BJ (cell line): Measurements from ENCODE around the gene TREH. TPM values are rescaled to one million over a fixed set of nuclear protein-coding genes. Genes with fewer than 3 reads are reported as not detected.

Experiments used
- CTCF ChIA-PET: fragments of 350-600 bp; formaldehyde crosslinking; extraction: SDS; loops from one replicate; lab custom pipeline; 2021; ENCODE audit warnings: antibody characterized with exemption, inconsistent platforms; lab: Yijun Ruan, JAX
- POLR2A ChIA-PET: fragments of 300-600 bp; sonication (Branson Sonifier 250); formaldehyde crosslinking; extraction: SDS; loops from one replicate; lab custom pipeline; 2021; ENCODE audit warnings: antibody characterized with exemption; lab: Charles Lee
- DNase-seq: peaks from one replicate; pipeline ENCODE4 v3.0.0-alpha.2; 2011; ENCODE audit warnings: low read depth
- H3K27me3 ChIP-seq: 2 replicates; pipeline ENCODE4 v1.6.0; 2011; ENCODE audit warnings: low read length; ENCODE audit not compliant: control insufficient read depth, insufficient read depth
- H3K36me3 ChIP-seq: 2 replicates; pipeline ENCODE4 v1.5.1; 2011; ENCODE audit warnings: low read length; ENCODE audit not compliant: control insufficient read depth, insufficient read depth
- H3K4me3 ChIP-seq: 2 replicates; pipeline ENCODE4 v1.5.1; 2011; ENCODE audit warnings: low read depth, mild to moderate bottlenecking, control low read depth, low read length
- polyA plus RNA-seq: library from polyadenylated mRNA; depleted of rRNA; stranded (reverse); fragments of >200 nt; gene quantifications from 2 replicates; pipeline ENCODE4 v1.2.3, GENCODE V29; 2011; rRNA removed
- small RNA-seq: library from RNA; depleted of rRNA; stranded (forward); fragments of <200 nt; gene quantifications from one replicate; pipeline ENCODE3, GENCODE V24; 2012; ENCODE audit warnings: low replicate concordance, low read depth; ENCODE audit not compliant: insufficient read length
- TF ChIP-seq, protein P1 (sequence below): IDR thresholded peaks from 2 replicates; pipeline ENCODE4 v1.5.1; 2011; ENCODE audit warnings: low read depth, mild to moderate bottlenecking, control low read depth, inconsistent platforms, low read length, moderate library complexity; ENCODE audit not compliant: insufficient read depth

TREH gene
- polyA plus RNA-seq, 1 experiment, result not detected

- Histone ChIP-seq H3K36me3 (0 out of 2 replicates have a peak, but pooled peaks cover 2% of the 10 kb centered on the region), H3K27me3 (no peaks in the 10 kb centered on the region), H3K4me3 (peak within 1 kb of the TSS; percentile 68)
- DNase-seq, result no peak
- TF ChIP-seq, protein P1, sequence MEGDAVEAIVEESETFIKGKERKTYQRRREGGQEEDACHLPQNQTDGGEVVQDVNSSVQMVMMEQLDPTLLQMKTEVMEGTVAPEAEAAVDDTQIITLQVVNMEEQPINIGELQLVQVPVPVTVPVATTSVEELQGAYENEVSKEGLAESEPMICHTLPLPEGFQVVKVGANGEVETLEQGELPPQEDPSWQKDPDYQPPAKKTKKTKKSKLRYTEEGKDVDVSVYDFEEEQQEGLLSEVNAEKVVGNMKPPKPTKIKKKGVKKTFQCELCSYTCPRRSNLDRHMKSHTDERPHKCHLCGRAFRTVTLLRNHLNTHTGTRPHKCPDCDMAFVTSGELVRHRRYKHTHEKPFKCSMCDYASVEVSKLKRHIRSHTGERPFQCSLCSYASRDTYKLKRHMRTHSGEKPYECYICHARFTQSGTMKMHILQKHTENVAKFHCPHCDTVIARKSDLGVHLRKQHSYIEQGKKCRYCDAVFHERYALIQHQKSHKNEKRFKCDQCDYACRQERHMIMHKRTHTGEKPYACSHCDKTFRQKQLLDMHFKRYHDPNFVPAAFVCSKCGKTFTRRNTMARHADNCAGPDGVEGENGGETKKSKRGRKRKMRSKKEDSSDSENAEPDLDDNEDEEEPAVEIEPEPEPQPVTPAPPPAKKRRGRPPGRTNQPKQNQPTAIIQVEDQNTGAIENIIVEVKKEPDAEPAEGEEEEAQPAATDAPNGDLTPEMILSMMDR, result peak; percentile 79
- ChIA-PET POLR2A (interaction anchor here (0.6 to 2.2 kb wide), 5 partner anchors 11 to 309 kb away, joined by 3 to 20 read pairs (median 8); no protein-coding TSS in a partner anchor), CTCF (interaction anchor here (0.8 to 10.8 kb wide), 11 partner anchors 13 to 320 kb away, joined by 3 to 78 read pairs (median 4); no protein-coding TSS in a partner anchor)
Observed at GRCh38 chr11:118607401-118608359, 71.8 kb downstream of the TREH start, which contains the start of gene PHLDB1. TSS of gene PHLDB1 (plus strand) at chr11:118607615. CDS start at chr11:118613837, 6,222 bp downstream.

Small RNAs within 50 kb of the gene (small RNA-seq; reads per million reads assigned to genes)
- not detected for gene RNU6-376P

Other genes starting within 250 kb of the TREH start
- 19.8 and 21.9 TPM in 2 replicates for gene KMT2A, start 243.2 kb downstream of the TREH start, polyA plus RNA-seq
- gene TTC36, start 152.2 kb downstream of the TREH start, polyA plus RNA-seq, result not detected in 2 replicates
- 16.1 and 30.2 TPM in 2 replicates for gene TMEM25, start 148.5 kb downstream of the TREH start, polyA plus RNA-seq
- gene IFT46, start 113.7 kb downstream of the TREH start, polyA plus RNA-seq, result 34.8 and 41.4 TPM in 2 replicates
- gene ARCN1, start 107.2 kb downstream of the TREH start, polyA plus RNA-seq, result 206 and 286 TPM in 2 replicates
- gene PHLDB1, start 72.0 kb downstream of the TREH start, polyA plus RNA-seq, result 51.1 and 74.7 TPM in 2 replicates
- gene DDX6, start 111.5 kb upstream of the TREH start, polyA plus RNA-seq, result 23.7 and 49.8 TPM in 2 replicates
- gene CXCR5, start 204.2 kb upstream of the TREH start, polyA plus RNA-seq, result not detected in 2 replicates
- gene BCL9L, start 246.3 kb upstream of the TREH start, polyA plus RNA-seq, result 8.6 and 15.0 TPM in 2 replicates